Right ventricle myocardium inferior (tissue), 1 donor: ENCODE measurements around the gene PALLD. TPM values are rescaled to one million over a fixed set of nuclear protein-coding genes. Genes with fewer than 3 reads are reported as not detected.

Experiments
- ATAC-seq: fragments of 200-7000 bp; cut with Tn5 transposase; one replicate; pipeline ENCODE4 v1.9.1; 2020; ENCODE audit warnings: mild to moderate bottlenecking, moderate library complexity
- DNase-seq: peaks from one replicate; pipeline ENCODE4 v3.0.0; 2021; ENCODE audit errors: missing footprints
- intact Hi-C: fragments of 100-400 bp; cut with DNase I; formaldehyde crosslinking; loops from one replicate; pipeline ENCODE4 v1.11.0; 2022
- total RNA-seq: library from RNA; stranded (reverse); fragmentation: NEBNext Ultra II Directional; extraction: Animal tissue kit (Norgen Biotek cat#: 25700); gene quantifications from one replicate; pipeline ENCODE4 v1.2.1, GENCODE V29; 2021
- donor health status: DM: no; HTN: yes; CAD: no; lungs with severe emphysema.

The PALLD gene
- total RNA-seq, 1 donor from 2014 or later, result 977 TPM

- DNase-seq (no peak), ATAC-seq (no peak)
- intact Hi-C loops, result no loop called here
These were observed 280.6 kb downstream of the PALLD start for GRCh38 chr4:168777277-168777965.

- ATAC-seq (peak; percentile 55), DNase-seq (no peak)
- intact Hi-C loops, result loop anchor here (5.0 kb wide), 1 partner anchor 64 kb away; no protein-coding TSS in a partner anchor
These were observed 284.5 kb downstream of the PALLD start for GRCh38 chr4:168781341-168781740.

- ATAC-seq (no peak), DNase-seq (no peak)
- intact Hi-C loops, result loop anchor here (5.0 kb wide), 1 partner anchor 65 kb away; no protein-coding TSS in a partner anchor
These were observed 285.1 kb downstream of the PALLD start for GRCh38 chr4:168781926-168782325.

GRCh38 chr4:168782439-168782838, 285.6 kb downstream of the PALLD start:
- ATAC-seq (no peak), DNase-seq (no peak)
- intact Hi-C loops, result loop anchor here (5.0 kb wide), 1 partner anchor 65 kb away; no protein-coding TSS in a partner anchor

GRCh38 chr4:168784786-168785461, 288.1 kb downstream of the PALLD start:
- intact Hi-C loops, result loop anchor here (5.0 kb wide), 1 partner anchor 68 kb away; no protein-coding TSS in a partner anchor
- ATAC-seq (peak; percentile 41), DNase-seq (no peak)

GRCh38 chr4:168787334-168787733, 290.5 kb downstream of the PALLD start:
- intact Hi-C loops, result no loop called here
- no peak for DNase-seq
- no peak for ATAC-seq

- DNase-seq (no peak), ATAC-seq (no peak)
- intact Hi-C loops, result no loop called here
These were observed 291.1 kb downstream of the PALLD start for GRCh38 chr4:168787801-168788595.

- DNase-seq (no peak), ATAC-seq (peak; percentile 35)
- intact Hi-C loops, result no loop called here
These were observed 294.0 kb downstream of the PALLD start for GRCh38 chr4:168790898-168791297.

GRCh38 chr4:168791376-168791775, 294.5 kb downstream of the PALLD start:
- intact Hi-C loops, result no loop called here
- ATAC-seq (no peak), DNase-seq (no peak)

GRCh38 chr4:168793542-168793941, 296.7 kb downstream of the PALLD start:
- intact Hi-C loops, result no loop called here
- DNase-seq (no peak), ATAC-seq (no peak)

GRCh38 chr4:168794092-168794707, 297.3 kb downstream of the PALLD start:
- intact Hi-C loops, result no loop called here
- no peak for DNase-seq
- peak; percentile 17 for ATAC-seq

- intact Hi-C loops, result no loop called here
- DNase-seq, result no peak
- ATAC-seq, result no peak
These were observed 298.0 kb downstream of the PALLD start for GRCh38 chr4:168794881-168795280.

- DNase-seq (no peak), ATAC-seq (no peak)
- intact Hi-C loops, result no loop called here
These were observed 298.5 kb downstream of the PALLD start for GRCh38 chr4:168795346-168795745.

- no peak for DNase-seq
- intact Hi-C loops, result no loop called here
- peak; percentile 79 for ATAC-seq
These were observed 299.7 kb downstream of the PALLD start for GRCh38 chr4:168796362-168797106.

- DNase-seq, result no peak
- intact Hi-C loops, result no loop called here
- ATAC-seq, result no peak
These were observed 300.3 kb downstream of the PALLD start for GRCh38 chr4:168797194-168797593.

- ATAC-seq, result no peak
- intact Hi-C loops, result no loop called here
- DNase-seq, result no peak
These were observed 301.0 kb downstream of the PALLD start for GRCh38 chr4:168797738-168798375.

- DNase-seq (no peak), ATAC-seq (no peak)
- intact Hi-C loops, result no loop called here
These were observed 304.1 kb downstream of the PALLD start for GRCh38 chr4:168800926-168801325.

GRCh38 chr4:168802222-168802621, 305.4 kb downstream of the PALLD start:
- intact Hi-C loops, result no loop called here
- no peak for ATAC-seq

More at GRCh38 chr4:168802222-168802621, 305.4 kb downstream of the PALLD start:
- DNase-seq, result no peak
